Vagina (tissue), 2 donors: ENCODE data around the gene SLC30A4.

Source experiments
- CTCF ChIP-seq, 3 experiments: fragments of 450-650 bp in 2 of 3; fragments of 200-600 bp in 1 of 3; sonication (generic) in 1 of 3; IDR thresholded peaks; one replicate each; pipeline ENCODE4 v1.5.1; 2017 to 2019; ENCODE audit warnings: antibody characterized with exemption in 3 of 3, mild to moderate bottlenecking in 2 of 3, moderate library complexity in 2 of 3
- POLR2A ChIP-seq, 2 donors: fragments of 450-650 bp; IDR thresholded peaks; one replicate each; pipeline ENCODE4 v1.6.1; 2017; ENCODE audit warnings: antibody characterized with exemption in 2 of 2, mild to moderate bottlenecking in 2 of 2, moderate library complexity in 2 of 2

GRCh38 chr15:45522328-45523165 lies at the start of gene SLC30A4:
- peak in 2 of 3 experiments; percentile 29 to 48 for TF ChIP-seq CTCF (IDR thresholded peaks at IDR 0.05)
- TF ChIP-seq POLR2A (IDR thresholded peaks at IDR 0.05): peak in 1 of 2 donors; percentile 35
